PFSK-1 (cell line): Measurements from ENCODE around the gene PHACTR1.

Experiments used
- FOXP2 ChIP-seq: optimal IDR thresholded peaks from 2 replicates; pipeline ENCODE3; 2011; ENCODE audit warnings: borderline replicate concordance, control low read depth, inconsistent platforms; ENCODE audit not compliant: insufficient read depth; ENCODE audit errors: extremely low read length, extremely low read depth
- POLR2AphosphoS5 ChIP-seq: IDR thresholded peaks from 2 replicates; pipeline ENCODE4 v1.6.1; 2012; ENCODE audit warnings: low read depth, mild to moderate bottlenecking, control low read depth, low read length, moderate library complexity
- SIN3A ChIP-seq: IDR thresholded peaks from 2 replicates; pipeline ENCODE4 v1.6.1; 2012; ENCODE audit warnings: mild to moderate bottlenecking, low read length, moderate library complexity, borderline replicate concordance; ENCODE audit not compliant: insufficient read depth
- TAF1 ChIP-seq: IDR thresholded peaks from 2 replicates; pipeline ENCODE4 v1.6.1; 2012; ENCODE audit warnings: low read length, control low read depth, borderline replicate concordance; ENCODE audit not compliant: insufficient read depth
- TF ChIP-seq, protein P1 (sequence below), 2 experiments: IDR thresholded peaks; 2 replicates each; pipeline versions ENCODE4 v1.6.1 to v1.8.0; 2011 to 2012; ENCODE audit warnings: low read depth in 2 of 2, low read length in 2 of 2, control low read depth in 1 of 2, inconsistent platforms in 1 of 2, mild to moderate bottlenecking in 1 of 2, moderate library complexity in 1 of 2; ENCODE audit not compliant: insufficient read depth in 1 of 2

- TF ChIP-seq POLR2AphosphoS5 = no peak
- no peak for TF ChIP-seq SIN3A
- TF ChIP-seq, protein P1, sequence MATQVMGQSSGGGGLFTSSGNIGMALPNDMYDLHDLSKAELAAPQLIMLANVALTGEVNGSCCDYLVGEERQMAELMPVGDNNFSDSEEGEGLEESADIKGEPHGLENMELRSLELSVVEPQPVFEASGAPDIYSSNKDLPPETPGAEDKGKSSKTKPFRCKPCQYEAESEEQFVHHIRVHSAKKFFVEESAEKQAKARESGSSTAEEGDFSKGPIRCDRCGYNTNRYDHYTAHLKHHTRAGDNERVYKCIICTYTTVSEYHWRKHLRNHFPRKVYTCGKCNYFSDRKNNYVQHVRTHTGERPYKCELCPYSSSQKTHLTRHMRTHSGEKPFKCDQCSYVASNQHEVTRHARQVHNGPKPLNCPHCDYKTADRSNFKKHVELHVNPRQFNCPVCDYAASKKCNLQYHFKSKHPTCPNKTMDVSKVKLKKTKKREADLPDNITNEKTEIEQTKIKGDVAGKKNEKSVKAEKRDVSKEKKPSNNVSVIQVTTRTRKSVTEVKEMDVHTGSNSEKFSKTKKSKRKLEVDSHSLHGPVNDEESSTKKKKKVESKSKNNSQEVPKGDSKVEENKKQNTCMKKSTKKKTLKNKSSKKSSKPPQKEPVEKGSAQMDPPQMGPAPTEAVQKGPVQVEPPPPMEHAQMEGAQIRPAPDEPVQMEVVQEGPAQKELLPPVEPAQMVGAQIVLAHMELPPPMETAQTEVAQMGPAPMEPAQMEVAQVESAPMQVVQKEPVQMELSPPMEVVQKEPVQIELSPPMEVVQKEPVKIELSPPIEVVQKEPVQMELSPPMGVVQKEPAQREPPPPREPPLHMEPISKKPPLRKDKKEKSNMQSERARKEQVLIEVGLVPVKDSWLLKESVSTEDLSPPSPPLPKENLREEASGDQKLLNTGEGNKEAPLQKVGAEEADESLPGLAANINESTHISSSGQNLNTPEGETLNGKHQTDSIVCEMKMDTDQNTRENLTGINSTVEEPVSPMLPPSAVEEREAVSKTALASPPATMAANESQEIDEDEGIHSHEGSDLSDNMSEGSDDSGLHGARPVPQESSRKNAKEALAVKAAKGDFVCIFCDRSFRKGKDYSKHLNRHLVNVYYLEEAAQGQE (IDR thresholded peaks at IDR 0.05; ENCODE audit: insufficient read depth in 1 of 2, low read depth in 2 of 2, low read length in 2 of 2) = no peak
- TF ChIP-seq TAF1 = no peak
- no peak for TF ChIP-seq FOXP2
These were observed 450.3 kb downstream of the PHACTR1 start for GRCh38 chr6:13166916-13167315.
